ENCODE results near the gene AAMP. TPM values are rescaled to one million over a fixed set of nuclear protein-coding genes. Genes with fewer than 3 reads are reported as not detected.
"Not testable (repeated sequence)": the region's sequence is repeated elsewhere in the genome, so short reads cannot be mapped to it uniquely, and the experiment has no call there.

The AAMP gene
- total RNA-seq: 10 to 100 TPM; 45.2 to 51.7 TPM

GRCh38 chr2:218269900-218270720 lies at the start of gene AAMP, which contains the start of gene PNKD:
TSS of gene AAMP (minus strand) at chr2:218270137. CDS start at chr2:218270086, 51 bp downstream.
TSS of gene PNKD (plus strand) at chr2:218270519. CDS start at chr2:218270536, 17 bp downstream.
- peaks cover 32% of the 10 kb centered on the region for H3K4me1 Mint-ChIP-seq

GRCh38 chr2:218318241-218318640 lies 48.3 kb upstream of the AAMP start:
- Mint-ChIP-seq H3K4me1 (peaks cover 35% of the 10 kb centered on the region), H3K27ac (no peak overlapping the region), H3K36me3 (peaks cover 8% of the 10 kb centered on the region), H3K4me3 (no peak overlapping the region), H3K9me3 (no peaks in the 10 kb centered on the region), H3K27me3 (no peaks in the 10 kb centered on the region)
- DNase-seq: no peak
- POLR2A ChIA-PET: no interaction called here
- no peak for ATAC-seq (ENCODE audit: low read depth)

More at GRCh38 chr2:218269900-218270720, at the start of gene AAMP, which contains the start of gene PNKD:
- peak within 1 kb of the TSS; percentile 91 for H3K27ac Mint-ChIP-seq
- H3K9me3 Mint-ChIP-seq: no peaks in the 10 kb centered on the region
- H3K27me3 Mint-ChIP-seq: no peaks in the 10 kb centered on the region
- peak within 1 kb of the TSS; percentile 91 for H3K4me3 Mint-ChIP-seq
- DNase-seq (peak; percentile 100), ATAC-seq (ENCODE audit: low read depth) (peak; percentile 91)
- peaks cover 13% of the 10 kb centered on the region for H3K36me3 Mint-ChIP-seq
- POLR2A ChIA-PET: interaction anchor here (0.6 to 7.8 kb wide), 14 partner anchors 9 to 193 kb away, joined by 3 to 76 read pairs (median 4); partner anchors contain the start of genes ARPC2, CTDSP1 and GPBAR1

GRCh38 chr2:218317835-218318234 lies 47.9 kb upstream of the AAMP start:
- Mint-ChIP-seq H3K9me3 (no peaks in the 10 kb centered on the region), H3K4me1 (peaks cover 35% of the 10 kb centered on the region), H3K27me3 (no peaks in the 10 kb centered on the region), H3K27ac (no peak overlapping the region), H3K4me3 (no peak overlapping the region), H3K36me3 (peaks cover 8% of the 10 kb centered on the region)
- POLR2A ChIA-PET: interaction anchor here (2.2 kb wide), 1 partner anchor 79 kb away, joined by 9 read pairs; no protein-coding TSS in a partner anchor
- no peak for ATAC-seq (ENCODE audit: low read depth)
- no peak for DNase-seq

- H3K4me1 Mint-ChIP-seq: peaks cover 32% of the 10 kb centered on the region
- no peak for ATAC-seq (ENCODE audit: low read depth)
- no peak overlapping the region for H3K4me3 Mint-ChIP-seq
- POLR2A ChIA-PET: interaction anchor here (2.2 kb wide), 1 partner anchor 80 kb away, joined by 9 read pairs; no protein-coding TSS in a partner anchor
- DNase-seq: no peak
- no peaks in the 10 kb centered on the region for H3K27me3 Mint-ChIP-seq
- H3K27ac Mint-ChIP-seq: peak overlapping the region; percentile 45
- no peaks in the 10 kb centered on the region for H3K9me3 Mint-ChIP-seq
- H3K36me3 Mint-ChIP-seq: peaks cover 8% of the 10 kb centered on the region
Observed at GRCh38 chr2:218317303-218317630, 47.3 kb upstream of the AAMP start.

GRCh38 chr2:218315397-218315796 lies 45.5 kb upstream of the AAMP start:
- Mint-ChIP-seq H3K9me3 (no peaks in the 10 kb centered on the region), H3K27me3 (no peaks in the 10 kb centered on the region), H3K36me3 (peaks cover 8% of the 10 kb centered on the region), H3K4me1 (peaks cover 22% of the 10 kb centered on the region), H3K4me3 (no peak overlapping the region), H3K27ac (no peak overlapping the region)
- no peak for ATAC-seq (ENCODE audit: low read depth)
- DNase-seq: no peak
- POLR2A ChIA-PET: no interaction called here

GRCh38 chr2:218314764-218315163 lies 44.8 kb upstream of the AAMP start:
- ATAC-seq (ENCODE audit: low read depth); H3K9me3 Mint-ChIP-seq; H3K27me3 Mint-ChIP-seq; DNase-seq; H3K36me3 Mint-ChIP-seq; H3K4me3 Mint-ChIP-seq; POLR2A ChIA-PET; H3K27ac Mint-ChIP-seq: not testable (repeated sequence)
- peaks cover 22% of the 10 kb centered on the region for H3K4me1 Mint-ChIP-seq

- H3K27ac Mint-ChIP-seq: no peak overlapping the region
- no peak for ATAC-seq (ENCODE audit: low read depth)
- POLR2A ChIA-PET: no interaction called here
- H3K27me3 Mint-ChIP-seq: no peaks in the 10 kb centered on the region
- H3K36me3 Mint-ChIP-seq: peaks cover 6% of the 10 kb centered on the region
- H3K4me1 Mint-ChIP-seq: peaks cover 22% of the 10 kb centered on the region
- H3K4me3 Mint-ChIP-seq: no peak overlapping the region
- DNase-seq: no peak
- H3K9me3 Mint-ChIP-seq: no peaks in the 10 kb centered on the region
Observed at GRCh38 chr2:218313356-218313755, 43.4 kb upstream of the AAMP start.

- DNase-seq (no peak), ATAC-seq (ENCODE audit: low read depth) (no peak)
- peaks cover 2% of the 10 kb centered on the region for H3K27me3 Mint-ChIP-seq
- H3K4me3 Mint-ChIP-seq: no peak overlapping the region
- peaks cover 3% of the 10 kb centered on the region for H3K36me3 Mint-ChIP-seq
- H3K4me1 Mint-ChIP-seq: peaks cover 19% of the 10 kb centered on the region
- H3K27ac Mint-ChIP-seq: no peak overlapping the region
- no peaks in the 10 kb centered on the region for H3K9me3 Mint-ChIP-seq
- POLR2A ChIA-PET: interaction anchor here (0.7 kb wide), 1 partner anchor 71 kb away, joined by 3 read pairs; no protein-coding TSS in a partner anchor
Observed at GRCh38 chr2:218312267-218312756, 42.4 kb upstream of the AAMP start.

- H3K9me3 Mint-ChIP-seq; ATAC-seq (ENCODE audit: low read depth); DNase-seq; H3K27ac Mint-ChIP-seq; H3K4me3 Mint-ChIP-seq; POLR2A ChIA-PET; H3K27me3 Mint-ChIP-seq; H3K36me3 Mint-ChIP-seq: not testable (repeated sequence)
- peaks cover 14% of the 10 kb centered on the region for H3K4me1 Mint-ChIP-seq
Observed at GRCh38 chr2:218311541-218312266, 41.8 kb upstream of the AAMP start.

- Mint-ChIP-seq H3K27me3 (peaks cover 2% of the 10 kb centered on the region), H3K9me3 (no peaks in the 10 kb centered on the region), H3K4me1 (peaks cover 9% of the 10 kb centered on the region), H3K27ac (no peak overlapping the region), H3K4me3 (no peak overlapping the region), H3K36me3 (no peaks in the 10 kb centered on the region)
- ATAC-seq (ENCODE audit: low read depth): no peak
- POLR2A ChIA-PET: no interaction called here
- DNase-seq: no peak
Observed at GRCh38 chr2:218310853-218311540, 41.1 kb upstream of the AAMP start.

GRCh38 chr2:218307415-218308090 lies 37.6 kb upstream of the AAMP start:
- ATAC-seq (ENCODE audit: low read depth): no peak
- no peaks in the 10 kb centered on the region for H3K9me3 Mint-ChIP-seq

GRCh38 chr2:218306184-218306920 lies 36.4 kb upstream of the AAMP start:
- no peaks in the 10 kb centered on the region for H3K36me3 Mint-ChIP-seq
- ATAC-seq (ENCODE audit: low read depth) (no peak), DNase-seq (no peak)
- H3K27me3 Mint-ChIP-seq: peaks cover 4% of the 10 kb centered on the region
- H3K4me3 Mint-ChIP-seq: no peak overlapping the region
- peaks cover 7% of the 10 kb centered on the region for H3K4me1 Mint-ChIP-seq
- no peaks in the 10 kb centered on the region for H3K9me3 Mint-ChIP-seq
- no peak overlapping the region for H3K27ac Mint-ChIP-seq
- POLR2A ChIA-PET: no interaction called here

More at GRCh38 chr2:218307415-218308090, 37.6 kb upstream of the AAMP start:
- Mint-ChIP-seq H3K27ac (no peak overlapping the region), H3K36me3 (no peaks in the 10 kb centered on the region), H3K27me3 (peaks cover 4% of the 10 kb centered on the region), H3K4me3 (no peak overlapping the region), H3K4me1 (peaks cover 4% of the 10 kb centered on the region)
- POLR2A ChIA-PET: interaction anchor here (0.5 to 0.6 kb wide), 2 partner anchors 14 to 49 kb away, joined by 3 to 4 read pairs; partner anchors contain the start of gene CATIP
- DNase-seq: no peak

All from activated naive CD8-positive, alpha-beta T cell treated with anti-CD3 and anti-CD28 coated beads, Interleukin-2, amount 10 ng/mL, durations not matched to agents 7 days and 5 days (primary cell).